Transverse colon (tissue), 3 donors: Measurements from ENCODE around the gene GAD2.

Experiments
- CTCF ChIP-seq, 5 experiments: fragments of 200-600 bp in 3 of 5; fragments of 450-650 bp in 2 of 5; sonication (generic) in 3 of 5; IDR thresholded peaks; 1 replicate in 2 of 5; 2 replicates in 3 of 5; pipeline ENCODE4 v1.5.1; 2016 to 2017; ENCODE audit warnings: antibody characterized with exemption in 5 of 5, inconsistent platforms in 3 of 5, mild to moderate bottlenecking in 2 of 5, moderate library complexity in 1 of 5
- EP300 ChIP-seq: sonication (generic); formaldehyde crosslinking; IDR thresholded peaks from one replicate; pipeline ENCODE4 v1.6.1; 2017; ENCODE audit warnings: antibody characterized with exemption, low read depth
- POLR2A ChIP-seq: fragments of 450-650 bp; IDR thresholded peaks from one replicate; pipeline ENCODE4 v1.6.1; 2016; ENCODE audit warnings: antibody characterized with exemption, mild to moderate bottlenecking, moderate library complexity

- TF ChIP-seq CTCF (IDR thresholded peaks at IDR 0.05) (no peak), POLR2A (no peak), EP300 (no peak)
These were observed 119.1 kb downstream of the GAD2 start for GRCh38 chr10:26335574-26336093.
